Measurements from ENCODE around the gene STAM2. TPM values are rescaled to one million over a fixed set of nuclear protein-coding genes. Genes with fewer than 3 reads are reported as not detected.

STAM2 gene
- 10.7 TPM for polyA plus RNA-seq (2013, experiment 1 of 4)
- polyA plus RNA-seq (2013, experiment 2 of 4), result 13.9 TPM
- polyA plus RNA-seq (2013, experiment 3 of 4), result 10.1 TPM
- 11.0 TPM for polyA plus RNA-seq (2013, experiment 4 of 4)

DNA sequence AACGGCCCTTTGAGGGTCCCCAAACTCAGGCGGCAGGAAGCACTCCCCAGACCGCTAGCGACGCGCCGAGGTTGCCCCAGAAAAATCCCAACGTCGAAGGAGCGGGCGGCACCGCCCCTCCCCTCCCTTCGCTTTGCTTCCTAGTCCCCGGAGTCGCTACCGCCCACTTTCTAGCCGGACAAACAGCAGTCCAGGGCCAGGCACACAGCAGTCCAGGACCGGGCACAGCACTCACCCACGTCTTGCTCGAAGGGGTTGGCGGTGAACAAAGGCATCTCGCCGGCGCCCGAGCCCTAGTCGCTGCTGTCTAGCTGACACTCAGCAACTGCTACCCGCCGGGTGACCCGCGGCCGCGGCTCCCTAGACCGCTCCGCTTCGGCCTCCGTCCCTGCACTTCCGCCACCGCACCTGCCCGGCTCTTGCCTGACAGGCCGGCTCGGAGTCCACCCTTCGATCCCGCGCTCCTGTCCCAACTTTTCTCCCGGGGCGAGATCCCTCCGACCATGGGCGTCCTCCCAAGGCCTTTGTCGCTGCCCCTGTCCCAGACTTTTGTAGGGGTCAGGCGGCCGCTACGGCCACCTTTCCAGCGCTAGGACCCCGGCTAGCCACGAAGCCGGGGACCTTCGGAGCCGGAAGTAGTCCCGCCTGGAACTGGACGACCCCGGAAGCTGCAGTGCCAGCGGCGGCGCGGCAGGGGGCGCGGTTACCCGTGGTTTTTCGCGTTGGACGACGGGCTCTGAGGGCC lies at the start of gene STAM2:
TSS of gene STAM2 (minus strand) at position 396 of the 745 bp plus-strand sequence. CDS start at position 275, 121 bp downstream.
- no peaks in the 10 kb centered on the region for H3K9me3 ChIP-seq (ENCODE audit: control insufficient read depth, low read length)
- no peaks in the 10 kb centered on the region for H3K36me3 ChIP-seq (ENCODE audit: control insufficient read depth, insufficient read depth, low read length)
- peaks cover 6% of the 10 kb centered on the region for H3K4me1 ChIP-seq (ENCODE audit: control insufficient read depth, insufficient read depth, low read length)
- WGBS, 2 experiments, result 0% methylated on average over 72 of the region's 72 CpGs
- H3K27me3 ChIP-seq (ENCODE audit: control insufficient read depth, insufficient read depth, low read length, poor library complexity, severe bottlenecking), result no peaks in the 10 kb centered on the region
- peak within 1 kb of the TSS; percentile 94 for H3K27ac ChIP-seq (ENCODE audit: insufficient read depth, low read depth, low read length, poor library complexity, severe bottlenecking)
- H3K4me3 ChIP-seq (ENCODE audit: insufficient read depth, low read depth, low read length), result peak within 1 kb of the TSS; percentile 94

DNA sequence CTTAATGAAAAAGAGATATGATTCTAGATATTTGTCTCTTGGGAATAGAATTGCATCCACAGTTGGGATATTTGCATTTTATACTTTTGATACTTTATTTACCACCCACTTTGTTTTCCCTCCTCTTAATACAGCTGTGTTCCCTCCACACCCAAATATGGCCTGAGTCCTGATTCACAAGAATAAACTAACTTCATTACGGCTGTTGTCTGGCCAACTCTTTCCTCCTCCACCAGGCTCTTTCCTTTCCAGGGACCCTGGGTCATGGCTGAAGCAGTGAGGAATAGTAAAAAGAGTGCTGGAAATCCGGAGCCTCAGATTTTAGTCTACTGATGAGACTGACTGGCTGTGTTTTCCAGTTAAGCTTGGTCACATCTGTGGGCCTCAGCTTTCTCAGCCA lies 48.4 kb upstream of the STAM2 start:
- Histone ChIP-seq H3K4me3 (ENCODE audit: insufficient read depth, low read depth, low read length) (no peak overlapping the region), H3K27ac (ENCODE audit: insufficient read depth, low read depth, low read length, poor library complexity, severe bottlenecking) (no peak overlapping the region), H3K36me3 (ENCODE audit: control insufficient read depth, insufficient read depth, low read length) (no peaks in the 10 kb centered on the region), H3K9me3 (ENCODE audit: control insufficient read depth, low read length) (no peaks in the 10 kb centered on the region), H3K4me1 (ENCODE audit: control insufficient read depth, insufficient read depth, low read length) (no peaks in the 10 kb centered on the region), H3K27me3 (ENCODE audit: control insufficient read depth, insufficient read depth, low read length, poor library complexity, severe bottlenecking) (no peaks in the 10 kb centered on the region)
- 87 to 93% methylated on average over 2 of the region's 2 CpGs for WGBS, 2 experiments

DNA sequence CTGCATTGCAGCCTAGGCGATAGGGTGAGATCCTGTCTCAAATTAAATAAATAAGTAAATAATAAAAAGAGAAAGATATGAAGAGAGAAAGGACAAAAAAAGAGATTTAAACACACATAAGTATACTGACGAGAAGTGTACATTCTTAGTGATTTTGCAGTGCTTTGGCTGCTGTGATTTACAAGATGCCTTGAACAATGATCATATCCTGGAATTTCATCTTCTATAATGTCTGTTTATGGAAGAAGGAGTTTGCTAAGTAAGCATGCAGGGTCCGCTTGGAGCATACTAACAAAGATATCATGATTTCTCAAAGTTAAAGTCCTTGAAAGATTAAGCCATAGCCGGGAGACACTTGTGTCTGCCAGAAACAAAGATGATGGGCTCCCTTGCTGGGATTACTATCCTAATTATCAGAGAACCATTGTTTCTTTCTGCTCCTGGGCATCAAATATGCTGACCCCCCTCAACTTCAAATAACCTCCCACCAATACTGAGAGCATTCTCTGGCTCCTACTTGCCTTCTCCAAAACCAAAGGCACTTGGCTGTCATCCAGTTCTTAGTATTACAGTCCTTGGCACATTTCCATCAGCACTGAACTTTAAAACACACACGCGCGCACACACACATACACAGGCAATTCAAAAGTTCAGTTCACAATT lies 47.5 kb upstream of the STAM2 start:
- H3K9me3 ChIP-seq (ENCODE audit: control insufficient read depth, low read length), result no peaks in the 10 kb centered on the region
- no peak overlapping the region for H3K4me3 ChIP-seq (ENCODE audit: insufficient read depth, low read depth, low read length)
- H3K27me3 ChIP-seq (ENCODE audit: control insufficient read depth, insufficient read depth, low read length, poor library complexity, severe bottlenecking), result no peaks in the 10 kb centered on the region
- H3K4me1 ChIP-seq (ENCODE audit: control insufficient read depth, insufficient read depth, low read length), result no peaks in the 10 kb centered on the region
- H3K36me3 ChIP-seq (ENCODE audit: control insufficient read depth, insufficient read depth, low read length), result no peaks in the 10 kb centered on the region
- WGBS, 2 experiments, result 84 to 87% methylated on average over 6 to 7 of the region's 7 CpGs
- H3K27ac ChIP-seq (ENCODE audit: insufficient read depth, low read depth, low read length, poor library complexity, severe bottlenecking), result no peak overlapping the region

DNA sequence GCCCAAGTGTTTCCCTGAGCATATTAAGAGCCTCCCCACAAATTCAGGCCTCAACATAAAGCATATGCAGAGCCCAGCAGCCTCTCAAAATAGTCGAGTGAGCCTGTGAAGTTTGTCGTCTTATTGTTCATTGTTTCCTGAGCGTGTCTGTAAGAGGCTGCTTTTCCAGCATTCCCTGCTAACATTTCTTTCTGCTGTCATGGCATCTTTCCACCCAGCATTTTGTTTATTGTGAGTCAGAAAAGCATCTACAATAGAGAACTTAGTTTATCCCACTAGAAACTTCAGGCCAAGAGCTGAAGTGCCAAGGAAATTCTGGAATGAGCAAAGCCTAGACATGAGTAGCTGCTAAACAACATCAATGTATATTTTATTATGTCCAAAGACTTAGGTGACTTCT lies 46.3 kb upstream of the STAM2 start:
- no peaks in the 10 kb centered on the region for H3K4me1 ChIP-seq (ENCODE audit: control insufficient read depth, insufficient read depth, low read length)
- H3K27me3 ChIP-seq (ENCODE audit: control insufficient read depth, insufficient read depth, low read length, poor library complexity, severe bottlenecking), result no peaks in the 10 kb centered on the region
- 90 to 93% methylated on average over 3 of the region's 3 CpGs for WGBS, 2 experiments
- no peak overlapping the region for H3K27ac ChIP-seq (ENCODE audit: insufficient read depth, low read depth, low read length, poor library complexity, severe bottlenecking)
- no peaks in the 10 kb centered on the region for H3K9me3 ChIP-seq (ENCODE audit: control insufficient read depth, low read length)
- no peaks in the 10 kb centered on the region for H3K36me3 ChIP-seq (ENCODE audit: control insufficient read depth, insufficient read depth, low read length)
- H3K4me3 ChIP-seq (ENCODE audit: insufficient read depth, low read depth, low read length), result no peak overlapping the region

DNA sequence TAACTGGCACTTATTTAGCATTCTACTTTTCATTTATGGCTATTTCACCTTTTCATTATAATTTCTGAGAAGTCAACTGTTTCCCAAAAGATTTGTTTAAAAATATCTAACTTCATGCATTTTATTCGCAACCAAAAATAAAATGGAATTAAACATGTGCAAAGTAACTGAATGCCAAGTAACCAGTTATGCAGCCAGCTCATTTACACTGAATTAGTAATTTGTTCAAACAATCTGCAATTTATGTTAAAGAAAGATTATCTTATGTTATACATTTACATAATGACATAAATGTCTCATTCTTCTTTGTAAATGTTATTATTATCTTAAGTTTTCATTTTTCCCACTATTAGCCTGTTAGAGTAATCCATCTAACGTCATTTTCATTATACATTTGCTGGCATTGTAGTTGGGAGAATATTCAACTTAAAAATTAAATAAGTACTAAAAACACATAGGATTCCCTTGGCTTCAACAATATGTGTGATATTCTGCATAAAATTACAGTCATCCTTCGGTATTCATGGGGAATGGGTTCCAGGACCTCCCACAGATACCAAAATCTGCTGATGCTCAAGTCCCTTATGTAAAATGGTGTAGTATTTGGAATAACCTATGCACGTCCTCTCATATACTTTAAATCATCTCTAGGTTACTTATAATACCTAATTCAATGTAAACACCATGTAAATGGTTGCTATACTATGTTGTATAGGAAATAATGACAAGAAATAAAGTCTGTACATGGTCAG lies 43.7 kb upstream of the STAM2 start:
- WGBS, 2 experiments, result 92 to 100% methylated on average over 1 to 2 of the region's 4 CpGs
- Histone ChIP-seq H3K4me3 (ENCODE audit: insufficient read depth, low read depth, low read length) (no peak overlapping the region), H3K27me3 (ENCODE audit: control insufficient read depth, insufficient read depth, low read length, poor library complexity, severe bottlenecking) (no peaks in the 10 kb centered on the region), H3K36me3 (ENCODE audit: control insufficient read depth, insufficient read depth, low read length) (no peaks in the 10 kb centered on the region), H3K27ac (ENCODE audit: insufficient read depth, low read depth, low read length, poor library complexity, severe bottlenecking) (no peak overlapping the region), H3K4me1 (ENCODE audit: control insufficient read depth, insufficient read depth, low read length) (no peaks in the 10 kb centered on the region), H3K9me3 (ENCODE audit: control insufficient read depth, low read length) (no peaks in the 10 kb centered on the region)

DNA sequence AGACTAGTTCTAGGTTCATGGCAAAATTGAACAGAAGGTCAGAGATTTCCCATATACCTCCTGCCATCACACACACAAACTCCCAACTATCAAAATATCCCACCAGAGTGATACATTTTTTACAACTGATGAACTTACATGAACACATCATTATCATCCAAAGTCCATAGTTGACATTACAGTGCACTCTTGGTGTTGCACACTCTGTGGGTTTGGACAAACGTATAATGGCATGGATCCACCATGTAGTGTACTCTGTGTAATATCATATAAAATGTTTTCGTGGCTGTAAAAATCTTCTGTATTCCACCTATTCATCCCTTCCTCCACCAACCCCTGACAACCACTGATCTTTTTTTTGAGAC lies 25.9 kb upstream of the STAM2 start:
- Histone ChIP-seq H3K9me3 (ENCODE audit: control insufficient read depth, low read length) (no peaks in the 10 kb centered on the region), H3K4me3 (ENCODE audit: insufficient read depth, low read depth, low read length) (no peak overlapping the region), H3K4me1 (ENCODE audit: control insufficient read depth, insufficient read depth, low read length) (no peaks in the 10 kb centered on the region), H3K27ac (ENCODE audit: insufficient read depth, low read depth, low read length, poor library complexity, severe bottlenecking) (no peak overlapping the region), H3K27me3 (ENCODE audit: control insufficient read depth, insufficient read depth, low read length, poor library complexity, severe bottlenecking) (no peaks in the 10 kb centered on the region), H3K36me3 (ENCODE audit: control insufficient read depth, insufficient read depth, low read length) (no peaks in the 10 kb centered on the region)
- WGBS, 2 experiments, result 80 to 97% methylated on average over 2 of the region's 2 CpGs

DNA sequence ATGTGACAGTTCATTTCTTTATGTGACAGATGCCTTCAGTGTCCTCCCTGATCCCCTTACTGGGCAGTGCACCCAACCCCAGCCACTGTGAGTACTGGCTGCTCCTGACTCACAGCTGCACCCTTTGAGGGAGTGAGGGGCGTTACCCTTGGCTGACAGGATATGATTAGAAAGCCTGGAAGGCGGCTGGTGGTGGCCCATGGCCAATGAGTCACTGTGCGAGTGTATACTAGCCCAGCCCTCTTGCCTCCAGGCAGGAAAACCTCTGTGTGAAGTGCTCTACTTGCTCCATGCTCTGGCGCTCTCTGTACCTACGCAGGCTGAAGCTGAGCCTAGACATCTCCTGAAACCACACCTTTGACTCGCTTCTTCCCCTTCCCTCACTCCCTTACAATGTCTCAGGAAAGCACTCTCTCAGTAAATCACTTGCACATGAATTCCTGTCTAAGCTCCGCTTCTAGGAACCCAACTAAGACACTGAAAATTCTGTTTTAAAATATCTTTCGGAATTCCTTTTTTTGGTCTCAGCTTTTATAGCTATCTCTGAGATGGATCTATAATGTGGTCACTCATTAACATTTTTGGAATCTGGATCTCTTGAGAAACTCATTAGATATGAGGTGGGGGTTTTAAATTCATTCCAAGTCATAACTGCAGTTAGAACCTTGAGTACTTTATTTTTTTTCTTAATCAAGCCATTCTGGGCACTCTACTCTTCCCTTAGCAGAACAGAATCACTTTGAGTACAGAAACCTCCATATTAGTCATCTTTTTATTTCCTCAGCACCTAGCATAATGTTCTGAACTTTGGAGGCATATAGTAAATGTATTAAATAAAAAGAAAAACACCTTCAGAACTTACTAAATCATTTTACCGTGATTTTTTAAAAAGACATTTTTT lies 25.3 kb upstream of the STAM2 start:
- 69 to 75% methylated on average over 8 to 9 of the region's 9 CpGs for WGBS, 2 experiments

DNA sequence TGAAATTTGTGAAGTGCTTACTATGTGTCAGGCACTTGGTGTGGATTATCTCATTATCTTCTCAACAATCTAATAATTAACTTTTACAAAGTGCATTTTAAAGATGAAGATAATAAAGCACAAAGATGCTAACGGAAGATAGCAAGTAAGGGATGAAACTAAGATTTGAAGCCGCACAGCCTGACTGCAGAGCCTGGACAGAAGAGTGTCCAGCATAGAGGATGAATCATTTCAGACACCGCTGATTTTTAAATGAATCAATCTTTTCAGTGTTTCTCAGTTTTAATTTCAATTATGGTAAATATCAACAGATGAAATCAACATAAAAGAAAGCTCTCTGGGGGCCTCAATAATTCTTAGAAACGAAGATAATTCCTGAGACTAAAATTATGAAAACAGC lies 24.5 kb upstream of the STAM2 start:
- Histone ChIP-seq H3K4me3 (ENCODE audit: insufficient read depth, low read depth, low read length) (no peak overlapping the region), H3K27ac (ENCODE audit: insufficient read depth, low read depth, low read length, poor library complexity, severe bottlenecking) (no peak overlapping the region), H3K36me3 (ENCODE audit: control insufficient read depth, insufficient read depth, low read length) (no peaks in the 10 kb centered on the region), H3K9me3 (ENCODE audit: control insufficient read depth, low read length) (no peaks in the 10 kb centered on the region), H3K4me1 (ENCODE audit: control insufficient read depth, insufficient read depth, low read length) (no peaks in the 10 kb centered on the region), H3K27me3 (ENCODE audit: control insufficient read depth, insufficient read depth, low read length, poor library complexity, severe bottlenecking) (no peaks in the 10 kb centered on the region)
- WGBS, 2 experiments, result 96 to 98% methylated on average over 3 to 4 of the region's 4 CpGs

More for the DNA sequence above, 25.3 kb upstream of the STAM2 start:
- no peaks in the 10 kb centered on the region for H3K4me1 ChIP-seq (ENCODE audit: control insufficient read depth, insufficient read depth, low read length)
- H3K36me3 ChIP-seq (ENCODE audit: control insufficient read depth, insufficient read depth, low read length), result no peaks in the 10 kb centered on the region
- no peak overlapping the region for H3K27ac ChIP-seq (ENCODE audit: insufficient read depth, low read depth, low read length, poor library complexity, severe bottlenecking)
- no peaks in the 10 kb centered on the region for H3K27me3 ChIP-seq (ENCODE audit: control insufficient read depth, insufficient read depth, low read length, poor library complexity, severe bottlenecking)
- H3K4me3 ChIP-seq (ENCODE audit: insufficient read depth, low read depth, low read length), result no peak overlapping the region
- H3K9me3 ChIP-seq (ENCODE audit: control insufficient read depth, low read length), result no peaks in the 10 kb centered on the region

DNA sequence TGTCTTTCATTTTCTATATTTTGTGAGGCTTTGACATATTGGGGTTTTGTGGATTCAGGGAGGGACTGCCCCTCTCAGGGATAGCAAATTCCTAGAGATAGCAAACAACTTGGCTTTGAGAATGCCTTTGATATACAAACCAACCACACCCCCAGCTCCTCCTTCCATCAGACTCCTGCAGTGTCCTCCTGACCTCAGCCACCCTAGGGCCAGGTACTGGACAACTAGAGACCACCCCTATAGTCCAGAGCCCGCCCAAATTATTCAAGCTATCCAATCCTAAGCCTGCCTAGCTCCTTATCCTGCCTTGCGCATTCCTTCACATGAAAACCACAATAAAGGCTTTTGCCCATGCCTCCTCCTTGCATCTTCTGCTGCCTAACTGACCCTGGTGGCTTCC lies 22.9 kb upstream of the STAM2 start:
- Histone ChIP-seq H3K27ac (ENCODE audit: insufficient read depth, low read depth, low read length, poor library complexity, severe bottlenecking) (no peak overlapping the region), H3K27me3 (ENCODE audit: control insufficient read depth, insufficient read depth, low read length, poor library complexity, severe bottlenecking) (no peaks in the 10 kb centered on the region), H3K4me1 (ENCODE audit: control insufficient read depth, insufficient read depth, low read length) (no peaks in the 10 kb centered on the region), H3K9me3 (ENCODE audit: control insufficient read depth, low read length) (no peaks in the 10 kb centered on the region), H3K4me3 (ENCODE audit: insufficient read depth, low read depth, low read length) (no peak overlapping the region), H3K36me3 (ENCODE audit: control insufficient read depth, insufficient read depth, low read length) (no peaks in the 10 kb centered on the region)
- 89 to 96% methylated on average over 2 of the region's 2 CpGs for WGBS, 2 experiments

Data from ectodermal cell (in vitro differentiated cells).